Endodermal cell (in vitro differentiated cells): ENCODE data around the gene CFAP221. TPM values are rescaled to one million over a fixed set of nuclear protein-coding genes. Genes with fewer than 3 reads are reported as not detected.

Source experiments
- DNase-seq: peaks from one replicate; pipeline ENCODE4 v3.0.0-alpha.2; 2017
- H3K27ac ChIP-seq: 2 replicates; pipeline ENCODE4 v1.5.1; 2013; ENCODE audit warnings: mild to moderate bottlenecking, low read depth, low read length, moderate library complexity
- H3K27me3 ChIP-seq: 2 replicates; pipeline ENCODE4 v1.6.1; 2013; ENCODE audit warnings: mild to moderate bottlenecking, low read length, moderate library complexity; ENCODE audit not compliant: insufficient read depth, control insufficient read depth, poor library complexity, severe bottlenecking
- H3K36me3 ChIP-seq: 2 replicates; pipeline ENCODE4 v1.7.0; 2013; ENCODE audit warnings: mild to moderate bottlenecking, low read length, moderate library complexity; ENCODE audit not compliant: control insufficient read depth, insufficient read depth
- H3K4me1 ChIP-seq: one replicate; pipeline ENCODE4 v1.7.0; 2013; ENCODE audit warnings: low read length; ENCODE audit not compliant: control insufficient read depth, insufficient read depth
- H3K4me3 ChIP-seq: 2 replicates; pipeline ENCODE4 v1.5.1; 2013; ENCODE audit warnings: mild to moderate bottlenecking, low read length, moderate library complexity
- H3K9ac ChIP-seq: 2 replicates; pipeline ENCODE4 v1.6.1; 2013; ENCODE audit warnings: mild to moderate bottlenecking, low read length, moderate library complexity; ENCODE audit not compliant: poor library complexity, severe bottlenecking; ENCODE audit errors: extremely low read depth
- H3K9me3 ChIP-seq: 2 replicates; pipeline ENCODE4 v1.6.1; 2013; ENCODE audit warnings: mild to moderate bottlenecking, low read length, moderate library complexity; ENCODE audit not compliant: control insufficient read depth
- H3K27ac Mint-ChIP-seq: 2 replicates; pipeline ENCODE4 v1.8.0; 2020; ENCODE audit warnings: mixed read lengths
- H3K27me3 Mint-ChIP-seq: 2 replicates; pipeline ENCODE4 v1.8.0; 2021; ENCODE audit warnings: mild to moderate bottlenecking, mixed read lengths; ENCODE audit not compliant: insufficient read depth
- H3K36me3 Mint-ChIP-seq: 2 replicates; pipeline ENCODE4 v1.8.0; 2020; ENCODE audit warnings: low read depth, mixed read lengths
- H3K4me1 Mint-ChIP-seq: 2 replicates; pipeline ENCODE4 v1.8.0; 2020; ENCODE audit warnings: mixed read lengths
- H3K4me3 Mint-ChIP-seq: 2 replicates; pipeline ENCODE4 v1.8.0; 2020; ENCODE audit warnings: mild to moderate bottlenecking, moderate library complexity, mixed read lengths
- H3K9me3 Mint-ChIP-seq: 2 replicates; pipeline ENCODE4 v1.8.0; 2020; ENCODE audit warnings: mild to moderate bottlenecking, mixed read lengths
- WGBS, 2 experiments: methylation state at CpG; one replicate each; pipeline versions ENCODE4 v1.1.5 to v1.1.7; 2013; ENCODE audit warnings: missing lambda C conversion rate in 2 of 2, mixed read lengths in 1 of 2; ENCODE audit not compliant: insufficient coverage in 1 of 2, insufficient read length in 1 of 2; 5-methylcytosine and 5-hydroxymethylcytosine counted together
- total RNA-seq, 2 donors: library from RNA; stranded (reverse); fragmentation: NEBNext Ultra II Directional in 1 of 2; extraction: Animal tissue kit (Norgen Biotek cat#: 25700) in 1 of 2; gene quantifications; 2 replicates in 1 of 2; 3 replicates in 1 of 2; pipeline ENCODE4 v1.2.1, GENCODE V29; 2021
- TF ChIP-seq, protein P1 (sequence below): fragments of 200-600 bp; sonication (generic); conservative IDR thresholded peaks from 2 replicates; pipeline ENCODE4 v1.5.0; 2021; ENCODE audit warnings: antibody characterized with exemption, mild to moderate bottlenecking

The CFAP221 gene
- total RNA-seq, 2 donors from 2014 or later: 10.0 to 18.0 TPM

DNA sequence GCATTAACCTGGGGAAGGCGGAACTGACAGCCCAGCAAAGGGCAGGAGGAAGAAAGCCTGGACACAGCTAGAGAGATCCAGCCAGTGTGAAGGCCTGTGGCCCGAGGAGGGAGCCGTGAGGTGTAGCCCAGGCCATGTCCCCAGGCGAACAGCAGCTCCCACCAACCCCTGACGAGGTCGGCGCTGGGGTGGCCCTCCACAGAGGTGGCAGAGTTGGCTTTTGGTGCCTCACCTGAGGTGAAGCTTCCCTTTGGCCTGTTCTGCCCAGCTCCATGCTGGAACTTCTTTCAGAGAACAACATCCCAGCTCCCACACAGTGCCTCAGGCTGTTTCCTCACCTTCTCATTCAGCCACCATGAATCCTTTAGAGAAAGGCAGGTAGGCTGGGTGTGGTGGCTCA, 148.1 kb downstream of the CFAP221 start:
- no peak overlapping the region for H3K27ac Mint-ChIP-seq
- H3K4me1 ChIP-seq: peaks cover 4% of the 10 kb centered on the region

GRCh38 chr2:119692954-119693353, 148.7 kb downstream of the CFAP221 start:
- Histone ChIP-seq H3K4me3 (no peak overlapping the region), H3K27me3 (no peaks in the 10 kb centered on the region), H3K9me3 (no peaks in the 10 kb centered on the region), H3K27ac (no peak overlapping the region), H3K9ac (no peak overlapping the region), H3K36me3 (peaks cover 5% of the 10 kb centered on the region), H3K4me1 (peaks cover 4% of the 10 kb centered on the region)
- Mint-ChIP-seq H3K9me3 (no peaks in the 10 kb centered on the region), H3K4me1 (peaks cover 14% of the 10 kb centered on the region), H3K4me3 (no peak overlapping the region), H3K27ac (no peak overlapping the region), H3K36me3 (peaks cover 11% of the 10 kb centered on the region), H3K27me3 (no peaks in the 10 kb centered on the region)
- TF ChIP-seq, protein P1, sequence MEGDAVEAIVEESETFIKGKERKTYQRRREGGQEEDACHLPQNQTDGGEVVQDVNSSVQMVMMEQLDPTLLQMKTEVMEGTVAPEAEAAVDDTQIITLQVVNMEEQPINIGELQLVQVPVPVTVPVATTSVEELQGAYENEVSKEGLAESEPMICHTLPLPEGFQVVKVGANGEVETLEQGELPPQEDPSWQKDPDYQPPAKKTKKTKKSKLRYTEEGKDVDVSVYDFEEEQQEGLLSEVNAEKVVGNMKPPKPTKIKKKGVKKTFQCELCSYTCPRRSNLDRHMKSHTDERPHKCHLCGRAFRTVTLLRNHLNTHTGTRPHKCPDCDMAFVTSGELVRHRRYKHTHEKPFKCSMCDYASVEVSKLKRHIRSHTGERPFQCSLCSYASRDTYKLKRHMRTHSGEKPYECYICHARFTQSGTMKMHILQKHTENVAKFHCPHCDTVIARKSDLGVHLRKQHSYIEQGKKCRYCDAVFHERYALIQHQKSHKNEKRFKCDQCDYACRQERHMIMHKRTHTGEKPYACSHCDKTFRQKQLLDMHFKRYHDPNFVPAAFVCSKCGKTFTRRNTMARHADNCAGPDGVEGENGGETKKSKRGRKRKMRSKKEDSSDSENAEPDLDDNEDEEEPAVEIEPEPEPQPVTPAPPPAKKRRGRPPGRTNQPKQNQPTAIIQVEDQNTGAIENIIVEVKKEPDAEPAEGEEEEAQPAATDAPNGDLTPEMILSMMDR: no peak
- DNase-seq: no peak
- 80 to 82% methylated on average over 5 to 7 of the region's 7 CpGs for WGBS, 2 experiments

More for the DNA sequence above, 148.1 kb downstream of the CFAP221 start:
- Histone ChIP-seq H3K27me3 (no peaks in the 10 kb centered on the region), H3K36me3 (peaks cover 5% of the 10 kb centered on the region), H3K9ac (no peak overlapping the region), H3K9me3 (no peaks in the 10 kb centered on the region), H3K4me3 (no peak overlapping the region), H3K27ac (no peak overlapping the region)
- Mint-ChIP-seq H3K36me3 (peaks cover 15% of the 10 kb centered on the region), H3K9me3 (no peaks in the 10 kb centered on the region), H3K27me3 (no peaks in the 10 kb centered on the region), H3K4me1 (peaks cover 10% of the 10 kb centered on the region), H3K4me3 (no peak overlapping the region)
- TF ChIP-seq, protein P1: no peak
- DNase-seq: peak; percentile 34
- 92 to 96% methylated on average over 4 to 7 of the region's 7 CpGs for WGBS, 2 experiments

DNA sequence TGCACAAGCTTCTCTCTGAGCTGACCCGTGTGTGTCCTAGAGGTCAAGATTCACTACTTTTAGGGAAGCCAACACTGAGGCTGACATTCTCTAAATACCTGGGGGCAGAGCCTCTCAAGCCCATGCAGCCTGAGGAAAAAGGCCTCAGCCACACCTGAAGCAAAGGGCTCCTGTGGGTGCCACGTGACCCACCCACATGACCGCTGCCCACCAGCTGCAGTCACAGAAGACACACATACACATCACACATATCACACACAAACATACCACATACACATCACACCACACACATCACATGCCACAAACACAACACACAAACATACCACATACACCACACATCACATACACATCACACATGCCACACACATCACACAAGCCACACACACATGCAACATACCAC, 149.3 kb downstream of the CFAP221 start:
- TF ChIP-seq, protein P1: no peak
- H3K9ac ChIP-seq: no peak overlapping the region

More for the DNA sequence above, 149.3 kb downstream of the CFAP221 start:
- no peak for DNase-seq
- peaks cover 4% of the 10 kb centered on the region for H3K4me1 ChIP-seq
- H3K9me3 ChIP-seq: no peaks in the 10 kb centered on the region
- peaks cover 3% of the 10 kb centered on the region for H3K36me3 ChIP-seq
- H3K27me3 Mint-ChIP-seq: no peaks in the 10 kb centered on the region
- H3K27me3 ChIP-seq: no peaks in the 10 kb centered on the region
- no peak overlapping the region for H3K4me3 ChIP-seq
- H3K36me3 Mint-ChIP-seq: peaks cover 10% of the 10 kb centered on the region
- no peak overlapping the region for H3K4me3 Mint-ChIP-seq
- no peak overlapping the region for H3K27ac Mint-ChIP-seq
- WGBS, 2 experiments: 94 to 100% methylated on average over 2 to 3 of the region's 3 CpGs
- H3K4me1 Mint-ChIP-seq: peaks cover 14% of the 10 kb centered on the region
- H3K9me3 Mint-ChIP-seq: no peaks in the 10 kb centered on the region
- H3K27ac ChIP-seq: no peak overlapping the region
